Suprapubic skin (tissue), 4 donors: ENCODE measurements around the gene ERICH2. TPM values are rescaled to one million over a fixed set of nuclear protein-coding genes. Genes with fewer than 3 reads are reported as not detected.

Source experiments
- DNase-seq, 2 donors: peaks; one replicate each; pipeline ENCODE4 v3.0.0-alpha.2; 2019; ENCODE audit warnings: low spot score in 2 of 2
- H3K27ac ChIP-seq: fragments of 200-600 bp; sonication (generic); one replicate; pipeline ENCODE4 v1.5.1; 2019
- H3K27me3 ChIP-seq: fragments of 200-600 bp; sonication (generic); one replicate; pipeline ENCODE4 v1.5.1; 2019
- H3K36me3 ChIP-seq: fragments of 200-600 bp; sonication (generic); one replicate; pipeline ENCODE4 v1.5.1; 2019
- H3K4me1 ChIP-seq: fragments of 200-600 bp; sonication (generic); one replicate; pipeline ENCODE4 v1.5.1; 2019
- H3K4me3 ChIP-seq: fragments of 200-600 bp; sonication (generic); one replicate; pipeline ENCODE4 v1.5.1; 2019; ENCODE audit warnings: mild to moderate bottlenecking
- H3K9me3 ChIP-seq: fragments of 200-600 bp; sonication (generic); one replicate; pipeline ENCODE4 v1.5.1; 2019
- EP300 ChIP-seq: sonication (generic); formaldehyde crosslinking; IDR thresholded peaks from one replicate; pipeline ENCODE4 v1.6.1; 2017; ENCODE audit warnings: antibody characterized with exemption
- POLR2A ChIP-seq, 2 donors: fragments of 450-650 bp; IDR thresholded peaks; one replicate each; pipeline ENCODE4 v1.6.1; 2017; ENCODE audit warnings: antibody characterized with exemption in 2 of 2, mild to moderate bottlenecking in 2 of 2, moderate library complexity in 2 of 2
- POLR2AphosphoS5 ChIP-seq, 3 donors: sonication (generic); formaldehyde crosslinking; IDR thresholded peaks; one replicate each; pipeline ENCODE4 v1.6.1; 2017; ENCODE audit warnings: antibody characterized with exemption in 3 of 3
- WGBS: methylation state at CpG from one replicate; pipeline ENCODE4 v1.1.5; 2018; 5-methylcytosine and 5-hydroxymethylcytosine counted together
- total RNA-seq, 4 donors: library from RNA; depleted of rRNA; stranded (reverse); fragments of >200 nt; gene quantifications; one replicate each; pipeline ENCODE4 v1.1.0, GENCODE V29; 2016
- TF ChIP-seq, protein P1 (sequence below), 2 donors: fragments of 200-600 bp in 1 of 2; fragments of 450-650 bp in 1 of 2; sonication (generic) in 1 of 2; IDR thresholded peaks; one replicate each; pipeline ENCODE4 v1.5.1; 2016 to 2019; ENCODE audit warnings: antibody characterized with exemption in 2 of 2, mild to moderate bottlenecking in 1 of 2, moderate library complexity in 1 of 2

Gene ERICH2
- total RNA-seq, 4 donors from 2014 or later: not detected

DNA sequence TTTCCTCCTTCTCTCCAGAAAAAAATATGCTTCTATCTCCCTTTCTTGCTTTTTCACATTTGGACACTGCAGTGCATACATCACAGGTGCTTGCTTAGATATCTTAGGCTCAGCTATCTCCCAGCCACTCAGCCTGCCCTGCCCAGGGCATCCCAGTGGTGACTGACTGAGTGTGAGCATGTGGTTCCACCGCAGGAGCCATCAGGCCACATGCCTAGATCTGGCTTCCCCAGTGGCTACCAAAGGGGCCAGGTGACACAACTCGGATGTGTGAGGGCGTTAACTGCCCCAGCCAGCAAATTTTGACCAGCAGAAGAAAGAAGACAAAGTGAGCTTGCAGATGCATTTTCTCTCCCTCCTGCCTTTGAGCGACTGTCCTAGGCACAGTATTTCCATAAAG, 29.5 kb upstream of the ERICH2 start:
- Histone ChIP-seq H3K27me3 (peaks cover 2% of the 10 kb centered on the region), H3K9me3 (no peaks in the 10 kb centered on the region), H3K36me3 (no peaks in the 10 kb centered on the region), H3K4me3 (no peak overlapping the region), H3K27ac (no peak overlapping the region), H3K4me1 (no peaks in the 10 kb centered on the region)
- no peak for DNase-seq
- TF ChIP-seq, protein P1, sequence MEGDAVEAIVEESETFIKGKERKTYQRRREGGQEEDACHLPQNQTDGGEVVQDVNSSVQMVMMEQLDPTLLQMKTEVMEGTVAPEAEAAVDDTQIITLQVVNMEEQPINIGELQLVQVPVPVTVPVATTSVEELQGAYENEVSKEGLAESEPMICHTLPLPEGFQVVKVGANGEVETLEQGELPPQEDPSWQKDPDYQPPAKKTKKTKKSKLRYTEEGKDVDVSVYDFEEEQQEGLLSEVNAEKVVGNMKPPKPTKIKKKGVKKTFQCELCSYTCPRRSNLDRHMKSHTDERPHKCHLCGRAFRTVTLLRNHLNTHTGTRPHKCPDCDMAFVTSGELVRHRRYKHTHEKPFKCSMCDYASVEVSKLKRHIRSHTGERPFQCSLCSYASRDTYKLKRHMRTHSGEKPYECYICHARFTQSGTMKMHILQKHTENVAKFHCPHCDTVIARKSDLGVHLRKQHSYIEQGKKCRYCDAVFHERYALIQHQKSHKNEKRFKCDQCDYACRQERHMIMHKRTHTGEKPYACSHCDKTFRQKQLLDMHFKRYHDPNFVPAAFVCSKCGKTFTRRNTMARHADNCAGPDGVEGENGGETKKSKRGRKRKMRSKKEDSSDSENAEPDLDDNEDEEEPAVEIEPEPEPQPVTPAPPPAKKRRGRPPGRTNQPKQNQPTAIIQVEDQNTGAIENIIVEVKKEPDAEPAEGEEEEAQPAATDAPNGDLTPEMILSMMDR (IDR thresholded peaks at IDR 0.05): no peak
- TF ChIP-seq EP300 (no peak), POLR2A (IDR thresholded peaks at IDR 0.05) (no peak), POLR2AphosphoS5 (IDR thresholded peaks at IDR 0.05) (no peak)
- WGBS: 82% methylated on average over 4 of the region's 4 CpGs

DNA sequence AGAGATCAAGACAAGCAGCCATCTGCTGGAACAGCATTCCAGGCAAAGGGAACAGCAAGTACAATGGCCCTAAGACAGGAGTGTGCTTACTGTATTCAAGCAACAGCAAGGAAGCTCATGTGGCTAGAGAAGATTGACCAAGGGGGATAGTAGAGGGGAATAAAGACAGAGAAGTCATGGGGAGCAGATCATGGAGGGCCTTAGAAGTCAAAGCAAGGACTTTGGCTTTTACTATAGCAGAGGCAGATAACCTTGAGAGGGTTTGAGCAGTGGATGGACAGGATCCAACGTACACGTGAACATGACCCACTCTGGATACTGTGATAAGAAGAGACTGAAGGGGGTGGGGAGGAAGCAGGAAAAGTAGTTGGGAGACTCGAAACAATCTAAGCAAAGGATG, 28.2 kb upstream of the ERICH2 start:
- H3K9me3 ChIP-seq: no peaks in the 10 kb centered on the region
- no peaks in the 10 kb centered on the region for H3K4me1 ChIP-seq
- H3K27ac ChIP-seq: no peak overlapping the region
- no peak for DNase-seq
- WGBS: 97% methylated on average over 3 of the region's 3 CpGs
- no peaks in the 10 kb centered on the region for H3K36me3 ChIP-seq
- H3K4me3 ChIP-seq: no peak overlapping the region
- H3K27me3 ChIP-seq: peaks cover 2% of the 10 kb centered on the region
- TF ChIP-seq, protein P1 (IDR thresholded peaks at IDR 0.05): no peak

DNA sequence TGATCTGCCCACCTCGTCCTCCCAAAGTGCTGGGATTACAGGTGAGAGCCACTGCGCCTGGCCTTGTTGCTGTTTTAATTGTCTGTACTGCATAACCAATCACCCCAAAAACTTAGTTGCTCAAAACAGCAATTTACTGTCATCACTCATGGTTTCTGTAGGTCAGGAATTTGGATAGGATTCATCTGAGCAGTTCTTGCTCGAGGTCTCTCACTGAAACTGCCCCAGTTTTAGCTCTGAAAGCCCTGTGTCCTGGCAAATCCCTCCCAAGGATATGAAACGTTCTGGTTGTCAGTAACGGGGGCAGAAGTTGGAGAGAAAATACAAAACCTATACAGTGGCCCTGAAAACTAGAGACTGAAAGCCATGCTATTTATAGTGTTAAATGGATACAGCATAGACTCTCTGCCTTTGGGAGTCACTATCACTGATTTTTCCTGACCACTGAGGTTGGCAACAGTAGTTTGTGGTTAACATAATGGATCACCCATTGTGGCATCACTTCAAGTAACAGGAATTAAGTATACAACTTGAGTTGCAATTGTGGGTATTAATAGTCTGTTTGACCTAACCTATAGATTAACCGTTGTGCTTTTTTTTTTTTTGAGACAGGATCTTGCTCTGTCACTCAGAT, 27.2 kb upstream of the ERICH2 start:
- H3K36me3 ChIP-seq: no peaks in the 10 kb centered on the region
- H3K27ac ChIP-seq: no peak overlapping the region
- no peak for TF ChIP-seq POLR2A (IDR thresholded peaks at IDR 0.05)
- TF ChIP-seq EP300: no peak
- TF ChIP-seq, protein P1 (IDR thresholded peaks at IDR 0.05): no peak
- TF ChIP-seq POLR2AphosphoS5 (IDR thresholded peaks at IDR 0.05): no peak
- WGBS: 80% methylated on average over 6 of the region's 6 CpGs
- H3K9me3 ChIP-seq: no peaks in the 10 kb centered on the region
- peaks cover 2% of the 10 kb centered on the region for H3K27me3 ChIP-seq
- DNase-seq: no peak
- no peak overlapping the region for H3K4me3 ChIP-seq
- no peaks in the 10 kb centered on the region for H3K4me1 ChIP-seq

DNA sequence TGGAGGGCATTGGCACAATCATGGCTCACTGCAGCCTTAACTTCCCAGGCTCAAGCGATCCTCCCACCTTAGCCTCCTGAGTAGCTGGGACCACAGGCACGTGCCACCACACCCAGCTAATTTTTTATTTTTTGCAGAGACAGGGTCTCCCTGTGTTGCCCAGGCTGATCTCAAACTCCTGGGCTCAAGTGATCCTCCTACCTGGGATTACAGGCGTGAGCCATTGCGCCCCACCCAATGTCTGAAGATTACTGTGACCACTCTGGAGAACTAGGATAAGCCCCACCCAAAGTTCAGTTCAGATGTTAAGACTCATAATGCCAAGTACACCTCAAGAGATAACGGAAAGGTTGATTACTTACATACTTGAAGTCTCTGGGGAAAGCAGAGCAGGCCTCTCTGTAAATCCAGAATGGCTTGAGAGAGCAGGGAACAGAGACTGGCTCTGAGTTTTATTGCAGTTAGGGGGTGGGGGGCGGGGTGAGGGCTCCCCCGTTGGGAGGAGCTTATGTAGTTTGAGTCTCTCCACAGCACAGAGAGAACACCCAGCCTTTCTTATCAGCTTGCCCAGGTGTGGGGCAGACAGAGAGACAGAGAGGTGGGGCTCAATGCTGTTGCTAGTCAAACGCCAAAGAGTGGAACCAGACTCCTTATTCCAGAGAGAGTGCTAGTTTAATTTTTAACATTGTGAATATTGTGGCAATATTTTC, 26.5 kb upstream of the ERICH2 start:
- no peaks in the 10 kb centered on the region for H3K36me3 ChIP-seq
- no peak for DNase-seq
- H3K9me3 ChIP-seq: no peaks in the 10 kb centered on the region
- no peak overlapping the region for H3K4me3 ChIP-seq
- H3K27me3 ChIP-seq: peaks cover 2% of the 10 kb centered on the region
- H3K4me1 ChIP-seq: no peaks in the 10 kb centered on the region
- TF ChIP-seq POLR2A (IDR thresholded peaks at IDR 0.05) (no peak), POLR2AphosphoS5 (IDR thresholded peaks at IDR 0.05) (no peak), EP300 (no peak)
- TF ChIP-seq, protein P1 (IDR thresholded peaks at IDR 0.05): no peak
- H3K27ac ChIP-seq: no peak overlapping the region
- WGBS: 74% methylated on average over 8 of the region's 8 CpGs

DNA sequence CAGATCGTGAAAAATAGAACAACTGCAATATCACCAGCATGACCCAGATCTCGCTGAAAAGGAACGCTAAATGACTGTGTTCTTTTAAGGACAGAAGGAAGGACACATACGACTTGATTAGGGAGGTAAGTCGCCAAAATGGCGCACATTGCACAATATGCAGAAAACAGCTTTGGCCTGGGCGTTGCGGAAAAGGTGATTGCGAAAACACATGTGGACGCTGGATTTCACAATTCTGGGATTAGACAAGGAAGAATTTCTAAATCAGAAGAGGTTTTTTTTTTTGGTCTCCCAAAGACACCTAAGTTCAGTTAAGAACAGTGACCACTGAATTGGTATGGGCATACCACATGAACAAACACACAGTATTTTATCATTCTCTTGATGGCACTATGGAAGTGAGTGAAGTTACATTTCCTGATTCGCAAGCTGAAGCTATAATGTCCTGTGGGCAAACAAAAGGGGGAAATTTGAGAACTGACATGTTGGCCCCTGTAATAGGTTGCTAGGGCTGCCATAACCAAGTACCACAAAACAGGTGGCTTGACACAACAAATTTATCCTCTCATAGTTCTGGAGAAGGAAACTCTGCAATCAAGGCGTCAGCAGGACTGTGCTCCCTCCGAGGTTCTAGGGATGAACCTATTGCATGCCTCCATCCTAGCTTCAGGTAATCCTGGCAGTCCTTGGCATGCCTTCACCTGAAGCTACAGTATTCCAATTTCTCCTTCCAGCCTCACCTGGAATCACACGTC, 25.8 kb upstream of the ERICH2 start:
- H3K27me3 ChIP-seq: peaks cover 2% of the 10 kb centered on the region
- WGBS: 86% methylated on average over 14 of the region's 14 CpGs
- no peak for DNase-seq
- TF ChIP-seq, protein P1 (IDR thresholded peaks at IDR 0.05): no peak
- TF ChIP-seq EP300 (no peak), POLR2AphosphoS5 (IDR thresholded peaks at IDR 0.05) (no peak), POLR2A (IDR thresholded peaks at IDR 0.05) (no peak)
- H3K9me3 ChIP-seq: no peaks in the 10 kb centered on the region
- no peaks in the 10 kb centered on the region for H3K36me3 ChIP-seq
- H3K4me1 ChIP-seq: no peaks in the 10 kb centered on the region
- H3K4me3 ChIP-seq: no peak overlapping the region
- H3K27ac ChIP-seq: no peak overlapping the region
